Liver (tissue), 9 donors: Measurements from ENCODE around the gene ZMYND19. TPM values are rescaled to one million over a fixed set of nuclear protein-coding genes. Genes with fewer than 3 reads are reported as not detected.
A peak's percentile ranks its signal among the peaks of the same experiment; 100 is the strongest.

Experiments used
- DNase-seq: peaks from one replicate; pipeline ENCODE4 v3.0.0-alpha.2; 2017; ENCODE audit warnings: low spot score
- H3K27ac ChIP-seq, 2 donors: one replicate each; pipeline ENCODE4 v1.7.0; 2013; ENCODE audit warnings: inconsistent platforms in 2 of 2, low read length in 2 of 2, control low read depth in 1 of 2, low read depth in 1 of 2, mild to moderate bottlenecking in 1 of 2
- H3K27me3 ChIP-seq, 4 donors: one replicate each; pipeline versions ENCODE4 v1.6.1 to v1.7.0; 2013; ENCODE audit warnings: low read length in 3 of 4, inconsistent platforms in 1 of 4, mild to moderate bottlenecking in 1 of 4, moderate library complexity in 1 of 4; ENCODE audit not compliant: control insufficient read depth in 4 of 4, insufficient read depth in 4 of 4
- H3K36me3 ChIP-seq, 4 donors: one replicate each; pipeline versions ENCODE4 v1.6.1 to v1.7.0; 2013; ENCODE audit warnings: low read length in 3 of 4, mild to moderate bottlenecking in 3 of 4, low read depth in 1 of 4, moderate library complexity in 1 of 4; ENCODE audit not compliant: control insufficient read depth in 4 of 4, insufficient read depth in 3 of 4
- H3K4me1 ChIP-seq, 4 donors: one replicate each; pipeline versions ENCODE4 v1.6.1 to v1.7.0; 2013; ENCODE audit warnings: low read length in 3 of 4, mild to moderate bottlenecking in 3 of 4, moderate library complexity in 1 of 4; ENCODE audit not compliant: control insufficient read depth in 4 of 4, insufficient read depth in 4 of 4
- H3K4me3 ChIP-seq, 3 donors: one replicate each; pipeline versions ENCODE4 v1.6.1 to v1.7.0; 2013; ENCODE audit warnings: low read length in 3 of 3, control low read depth in 1 of 3, low read depth in 1 of 3, mild to moderate bottlenecking in 1 of 3
- H3K9ac ChIP-seq, 2 donors: one replicate each; pipeline ENCODE4 v1.7.0; 2013; ENCODE audit warnings: low read length in 2 of 2, mild to moderate bottlenecking in 2 of 2, moderate library complexity in 2 of 2, control low read depth in 1 of 2, low read depth in 1 of 2
- H3K9me3 ChIP-seq, 4 donors: one replicate each; pipeline versions ENCODE4 v1.6.1 to v1.7.0; 2013; ENCODE audit warnings: low read length in 3 of 4; ENCODE audit not compliant: control insufficient read depth in 4 of 4
- ATF3 ChIP-seq: IDR thresholded peaks from 2 replicates; pipeline ENCODE4 v1.6.1; 2016; ENCODE audit warnings: antibody characterized with exemption
- EGR1 ChIP-seq, 2 donors: IDR thresholded peaks; 2 replicates each; pipeline ENCODE4 v1.6.1; 2016 to 2018; ENCODE audit warnings: antibody characterized with exemption in 2 of 2, low read depth in 2 of 2
- FOXA2 ChIP-seq: IDR thresholded peaks from 2 replicates; pipeline ENCODE4 v1.6.1; 2016; ENCODE audit warnings: antibody characterized with exemption
- HNF4G ChIP-seq: IDR thresholded peaks from 2 replicates; pipeline ENCODE4 v1.6.1; 2016; ENCODE audit warnings: antibody characterized with exemption
- JUND ChIP-seq, 2 donors: IDR thresholded peaks; 2 replicates each; pipeline ENCODE4 v1.6.1; 2016; ENCODE audit warnings: antibody characterized with exemption in 2 of 2
- NR2F2 ChIP-seq: IDR thresholded peaks from 2 replicates; pipeline ENCODE4 v1.6.1; 2016; ENCODE audit warnings: antibody characterized with exemption
- RAD21 ChIP-seq, 2 donors: IDR thresholded peaks; 2 replicates each; pipeline ENCODE4 v1.6.1; 2016; ENCODE audit warnings: antibody characterized with exemption in 2 of 2, mild to moderate bottlenecking in 2 of 2
- RXRA ChIP-seq, 2 donors: IDR thresholded peaks; 2 replicates each; pipeline ENCODE4 v1.6.1; 2017 to 2018; ENCODE audit warnings: antibody characterized with exemption in 2 of 2, mild to moderate bottlenecking in 1 of 2
- YY1 ChIP-seq: IDR thresholded peaks from 2 replicates; pipeline ENCODE4 v1.6.1; 2016; ENCODE audit warnings: antibody characterized with exemption, mild to moderate bottlenecking
- WGBS: extraction: QIAGEN DNeasy Blood & Tissue Kit; methylation state at CpG from one replicate; pipeline ENCODE4 v1.1.7; 2013; 5-methylcytosine and 5-hydroxymethylcytosine counted together
- polyA plus RNA-seq, 2 donors: library from polyadenylated mRNA; stranded (reverse) in 1 of 2; unstranded in 1 of 2; fragments of 200-250 nt in 1 of 2; fragments of >200 nt in 1 of 2; fragmentation: Nextera tagmentation in 1 of 2; extraction: Ambion mirVana in 1 of 2; gene quantifications; one replicate each; pipeline versions ENCODE4 v1.2.1 to v1.2.3, GENCODE V29; 2013 to 2015
- total RNA-seq, 2 donors: library from RNA; depleted of rRNA; stranded (reverse); fragments of >200 nt; gene quantifications; one replicate each; pipeline ENCODE4 v1.2.3, GENCODE V29; 2014
- TF ChIP-seq, protein P1 (sequence below): fragments of 150-350 bp; IDR thresholded peaks from 2 replicates; pipeline ENCODE4 v1.5.1; 2017; ENCODE audit warnings: improper control_type of control experiment, low read depth, low read length; ENCODE audit not compliant: missing input control
- donor health status: healthy.
- donor health status: healthy.
- donor health status: healthy.
- donor health status: healthy.
- donor health status: healthy.

The ZMYND19 gene
- total and polyA plus RNA-seq, 4 donors = 2.4 to 7.1 (median 7.0) TPM

- peaks cover 0 to 16% (median 3%) of the 10 kb centered on the region in 4 donors for H3K4me1 ChIP-seq
- H3K36me3 ChIP-seq = peaks cover 0 to 2% (median 0%) of the 10 kb centered on the region in 4 donors
- H3K27ac ChIP-seq = peak overlapping the region; percentile 61 to 69
- peak overlapping the region; percentile 60 to 81 for H3K9ac ChIP-seq
- H3K9me3 ChIP-seq = no peaks in the 10 kb centered on the region
- DNase-seq = no peak
- WGBS = 93% methylated on average over 6 of the region's 6 CpGs
- no peak overlapping the region for H3K4me3 ChIP-seq
- TF ChIP-seq JUND (IDR thresholded peaks at IDR 0.05) (no peak), HNF4G (no peak)
- no peaks in the 10 kb centered on the region for H3K27me3 ChIP-seq
Observed at GRCh38 chr9:137638680-137639079, 48.4 kb upstream of the ZMYND19 start.

DNA sequence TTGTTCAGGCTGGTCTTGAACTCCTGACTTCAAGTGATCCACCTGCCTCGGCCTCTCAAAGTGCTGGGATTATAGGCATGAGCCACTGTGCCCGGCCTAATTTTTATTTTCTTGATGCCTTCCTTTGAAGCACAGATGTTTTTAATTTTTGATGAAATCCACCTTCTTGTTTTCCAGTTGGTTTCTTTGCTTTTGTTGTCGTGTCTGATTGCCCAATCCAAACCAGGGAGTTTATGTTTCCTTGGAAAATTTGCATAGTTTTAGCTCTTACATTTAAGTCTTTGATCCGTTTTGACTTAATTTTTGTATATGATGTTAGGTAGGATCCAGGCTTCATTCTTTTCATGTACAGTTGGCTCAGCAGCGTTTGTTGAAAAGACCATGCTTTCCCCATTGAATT, 43.7 kb upstream of the ZMYND19 start:
- Histone ChIP-seq H3K9me3 (no peaks in the 10 kb centered on the region), H3K36me3 (no peaks in the 10 kb centered on the region), H3K27me3 (no peaks in the 10 kb centered on the region), H3K27ac (no peak overlapping the region), H3K4me3 (no peak overlapping the region), H3K9ac (no peak overlapping the region), H3K4me1 (peaks cover 2 to 39% (median 29%) of the 10 kb centered on the region in 4 donors)
- TF ChIP-seq FOXA2 (no peak), ATF3 (no peak), YY1 (no peak), RAD21 (IDR thresholded peaks at IDR 0.05) (no peak), EGR1 (IDR thresholded peaks at IDR 0.05; ENCODE audit: low read depth in 2 of 2) (no peak), RXRA (IDR thresholded peaks at IDR 0.05) (no peak)
- TF ChIP-seq, protein P1, sequence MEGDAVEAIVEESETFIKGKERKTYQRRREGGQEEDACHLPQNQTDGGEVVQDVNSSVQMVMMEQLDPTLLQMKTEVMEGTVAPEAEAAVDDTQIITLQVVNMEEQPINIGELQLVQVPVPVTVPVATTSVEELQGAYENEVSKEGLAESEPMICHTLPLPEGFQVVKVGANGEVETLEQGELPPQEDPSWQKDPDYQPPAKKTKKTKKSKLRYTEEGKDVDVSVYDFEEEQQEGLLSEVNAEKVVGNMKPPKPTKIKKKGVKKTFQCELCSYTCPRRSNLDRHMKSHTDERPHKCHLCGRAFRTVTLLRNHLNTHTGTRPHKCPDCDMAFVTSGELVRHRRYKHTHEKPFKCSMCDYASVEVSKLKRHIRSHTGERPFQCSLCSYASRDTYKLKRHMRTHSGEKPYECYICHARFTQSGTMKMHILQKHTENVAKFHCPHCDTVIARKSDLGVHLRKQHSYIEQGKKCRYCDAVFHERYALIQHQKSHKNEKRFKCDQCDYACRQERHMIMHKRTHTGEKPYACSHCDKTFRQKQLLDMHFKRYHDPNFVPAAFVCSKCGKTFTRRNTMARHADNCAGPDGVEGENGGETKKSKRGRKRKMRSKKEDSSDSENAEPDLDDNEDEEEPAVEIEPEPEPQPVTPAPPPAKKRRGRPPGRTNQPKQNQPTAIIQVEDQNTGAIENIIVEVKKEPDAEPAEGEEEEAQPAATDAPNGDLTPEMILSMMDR = no peak
- 92% methylated on average over 5 of the region's 5 CpGs for WGBS
- DNase-seq = no peak

- Histone ChIP-seq H3K36me3 (no peaks in the 10 kb centered on the region), H3K4me3 (no peak overlapping the region), H3K27me3 (no peaks in the 10 kb centered on the region), H3K4me1 (peaks cover 2 to 40% (median 30%) of the 10 kb centered on the region in 4 donors), H3K27ac (peak overlapping the region in 1 of 2 donors; percentile 17), H3K9me3 (no peaks in the 10 kb centered on the region), H3K9ac (no peak overlapping the region)
- 77% methylated on average over 23 of the region's 23 CpGs for WGBS
- DNase-seq = no peak
- TF ChIP-seq NR2F2 = no peak
- no peak for TF ChIP-seq YY1
Observed at GRCh38 chr9:137632230-137633161, 42.2 kb upstream of the ZMYND19 start.
